HG02642 (cell line): ENCODE measurements around the gene IL17C.

Experiments
- ATAC-seq: cut with Tn5 transposase; IDR thresholded peaks from one replicate; pipeline ENCODE4 v1.9.1; 2021; ENCODE audit warnings: mild to moderate bottlenecking; ENCODE audit not compliant: unreplicated experiment, poor library complexity

Gene IL17C

GRCh38 chr16:88626646-88627045, 11.7 kb upstream of the IL17C start:
- ATAC-seq, result no peak

- no peak for ATAC-seq
Measured at GRCh38 chr16:88627531-88628411, 10.6 kb upstream of the IL17C start.

- no peak for ATAC-seq
Measured at GRCh38 chr16:88628512-88628974, 9.8 kb upstream of the IL17C start.

- no peak for ATAC-seq
Measured at GRCh38 chr16:88629835-88630234, 8.5 kb upstream of the IL17C start.

- ATAC-seq, result no peak
Measured at GRCh38 chr16:88630433-88630832, 7.9 kb upstream of the IL17C start.

GRCh38 chr16:88630941-88631340, 7.4 kb upstream of the IL17C start:
- ATAC-seq, result no peak

- no peak for ATAC-seq
Measured at GRCh38 chr16:88631384-88631783, 7.0 kb upstream of the IL17C start.

- no peak for ATAC-seq
Measured at GRCh38 chr16:88631920-88632586, 6.3 kb upstream of the IL17C start.

- no peak for ATAC-seq
Measured at GRCh38 chr16:88632587-88632930, 5.8 kb upstream of the IL17C start.

GRCh38 chr16:88633684-88634140, 4.7 kb upstream of the IL17C start:
- ATAC-seq, result peak; percentile 27

- peak; percentile 52 for ATAC-seq
Measured at GRCh38 chr16:88634141-88634993, 4.0 kb upstream of the IL17C start.

- ATAC-seq, result peak; percentile 15
Measured at GRCh38 chr16:88634994-88635670, 3.2 kb upstream of the IL17C start.

GRCh38 chr16:88635671-88636319, 2.6 kb upstream of the IL17C start:
- no peak for ATAC-seq

- ATAC-seq, result no peak
Measured at GRCh38 chr16:88636488-88637265, 1.7 kb upstream of the IL17C start.

- ATAC-seq, result no peak
Measured at GRCh38 chr16:88639231-88640038, 1.1 kb downstream of the IL17C start.

GRCh38 chr16:88640039-88640495, 1.7 kb downstream of the IL17C start:
- no peak for ATAC-seq

GRCh38 chr16:88640498-88641247, 2.3 kb downstream of the IL17C start:
- no peak for ATAC-seq
